ENCODE measurements around the gene BRCC3. TPM values are rescaled to one million over a fixed set of nuclear protein-coding genes. Genes with fewer than 3 reads are reported as not detected.

The BRCC3 gene
- total RNA-seq, 2 experiments from 2014 or later: 11.9 to 25.8 TPM

- intact Hi-C loops (cut with micrococcal nuclease; ENCODE audit: unreplicated experiment): no loop called here
- no peaks in the 10 kb centered on the region for H3K9me2 ChIP-seq (ENCODE audit: insufficient read depth, low read length)
- H3K4me3 ChIP-seq (ENCODE audit: low read depth, low read length, poor library complexity, severe bottlenecking): no peak overlapping the region
- no peak overlapping the region for H3K27ac ChIP-seq (ENCODE audit: low read depth, low read length, poor library complexity, severe bottlenecking)
- BruUV-seq (replicated peaks): no TSS peak
- no peak for TF ChIP-seq EZH2phosphoT487 (IDR thresholded peaks at IDR 0.05; ENCODE audit: borderline replicate concordance, low read depth, low read length)
- TF ChIP-seq, protein P1, sequence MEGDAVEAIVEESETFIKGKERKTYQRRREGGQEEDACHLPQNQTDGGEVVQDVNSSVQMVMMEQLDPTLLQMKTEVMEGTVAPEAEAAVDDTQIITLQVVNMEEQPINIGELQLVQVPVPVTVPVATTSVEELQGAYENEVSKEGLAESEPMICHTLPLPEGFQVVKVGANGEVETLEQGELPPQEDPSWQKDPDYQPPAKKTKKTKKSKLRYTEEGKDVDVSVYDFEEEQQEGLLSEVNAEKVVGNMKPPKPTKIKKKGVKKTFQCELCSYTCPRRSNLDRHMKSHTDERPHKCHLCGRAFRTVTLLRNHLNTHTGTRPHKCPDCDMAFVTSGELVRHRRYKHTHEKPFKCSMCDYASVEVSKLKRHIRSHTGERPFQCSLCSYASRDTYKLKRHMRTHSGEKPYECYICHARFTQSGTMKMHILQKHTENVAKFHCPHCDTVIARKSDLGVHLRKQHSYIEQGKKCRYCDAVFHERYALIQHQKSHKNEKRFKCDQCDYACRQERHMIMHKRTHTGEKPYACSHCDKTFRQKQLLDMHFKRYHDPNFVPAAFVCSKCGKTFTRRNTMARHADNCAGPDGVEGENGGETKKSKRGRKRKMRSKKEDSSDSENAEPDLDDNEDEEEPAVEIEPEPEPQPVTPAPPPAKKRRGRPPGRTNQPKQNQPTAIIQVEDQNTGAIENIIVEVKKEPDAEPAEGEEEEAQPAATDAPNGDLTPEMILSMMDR (conservative IDR thresholded peaks at IDR 0.05; ENCODE audit: low read length): no peak
- CTCF ChIA-PET (ENCODE audit: unreplicated experiment): interaction anchor here (1.0 kb wide), 1 partner anchor 17 kb away, joined by 3 read pairs; no protein-coding TSS in a partner anchor
- peaks cover 19% of the 10 kb centered on the region for H3K36me3 ChIP-seq (ENCODE audit: insufficient read depth, low read length)
- no peaks in the 10 kb centered on the region for H3K4me1 ChIP-seq (ENCODE audit: insufficient read depth, low read length, poor library complexity, severe bottlenecking)
- no peak overlapping the region for H3K4me2 ChIP-seq (ENCODE audit: low read length)
- no peak for DNase-seq (ENCODE audit: low spot score)
- no peaks in the 10 kb centered on the region for H3K79me2 ChIP-seq (ENCODE audit: insufficient read depth, low read depth, low read length)
- POLR2A ChIA-PET: no interaction called here
- no peak overlapping the region for H2AFZ ChIP-seq (ENCODE audit: low read length)
- H3K9me3 ChIP-seq (ENCODE audit: low read length): no peaks in the 10 kb centered on the region
- no peaks in the 10 kb centered on the region for H4K20me1 ChIP-seq (ENCODE audit: insufficient read depth, low read length)
Measured at GRCh38 chrX:155052738-155053498, 18.4 kb upstream of the BRCC3 start.

GRCh38 chrX:155053656-155054055, 17.7 kb upstream of the BRCC3 start:
- Histone ChIP-seq H4K20me1 (ENCODE audit: insufficient read depth, low read length) (no peaks in the 10 kb centered on the region), H3K4me2 (ENCODE audit: low read length) (no peak overlapping the region), H3K9me2 (ENCODE audit: insufficient read depth, low read length) (no peaks in the 10 kb centered on the region), H3K27ac (ENCODE audit: low read depth, low read length, poor library complexity, severe bottlenecking) (no peak overlapping the region), H3K36me3 (ENCODE audit: insufficient read depth, low read length) (peaks cover 19% of the 10 kb centered on the region), H3K4me3 (ENCODE audit: low read depth, low read length, poor library complexity, severe bottlenecking) (no peak overlapping the region), H3K4me1 (ENCODE audit: insufficient read depth, low read length, poor library complexity, severe bottlenecking) (no peaks in the 10 kb centered on the region), H2AFZ (ENCODE audit: low read length) (no peak overlapping the region), H3K79me2 (ENCODE audit: insufficient read depth, low read depth, low read length) (no peaks in the 10 kb centered on the region), H3K9me3 (ENCODE audit: low read length) (no peaks in the 10 kb centered on the region)
- no TSS peak for BruUV-seq (replicated peaks)
- no peak for DNase-seq (ENCODE audit: low spot score)
- TF ChIP-seq, protein P1 (conservative IDR thresholded peaks at IDR 0.05; ENCODE audit: low read length): no peak
- TF ChIP-seq EZH2phosphoT487 (IDR thresholded peaks at IDR 0.05; ENCODE audit: borderline replicate concordance, low read depth, low read length): no peak
- ChIA-PET POLR2A (no interaction called here), CTCF (ENCODE audit: unreplicated experiment) (interaction anchor here (1.0 to 1.4 kb wide), 2 partner anchors 11 to 17 kb away, joined by 3 read pairs; no protein-coding TSS in a partner anchor)
- intact Hi-C loops (cut with micrococcal nuclease; ENCODE audit: unreplicated experiment): no loop called here

GRCh38 chrX:155054255-155054654, 17.1 kb upstream of the BRCC3 start:
- no peak overlapping the region for H3K4me3 ChIP-seq (ENCODE audit: low read depth, low read length, poor library complexity, severe bottlenecking)
- no TSS peak for BruUV-seq (replicated peaks)
- no peak for TF ChIP-seq EZH2phosphoT487 (IDR thresholded peaks at IDR 0.05; ENCODE audit: borderline replicate concordance, low read depth, low read length)
- TF ChIP-seq, protein P1 (conservative IDR thresholded peaks at IDR 0.05; ENCODE audit: low read length): no peak
- ChIA-PET CTCF (ENCODE audit: unreplicated experiment) (interaction anchor here (1.4 kb wide), 1 partner anchor 10 kb away, joined by 3 read pairs; no protein-coding TSS in a partner anchor), POLR2A (no interaction called here)
- H3K27ac ChIP-seq (ENCODE audit: low read depth, low read length, poor library complexity, severe bottlenecking): no peak overlapping the region
- H3K9me3 ChIP-seq (ENCODE audit: low read length): no peaks in the 10 kb centered on the region
- H2AFZ ChIP-seq (ENCODE audit: low read length): no peak overlapping the region
- H3K4me2 ChIP-seq (ENCODE audit: low read length): no peak overlapping the region
- H3K9me2 ChIP-seq (ENCODE audit: insufficient read depth, low read length): no peaks in the 10 kb centered on the region
- intact Hi-C loops (cut with micrococcal nuclease; ENCODE audit: unreplicated experiment): no loop called here
- H3K4me1 ChIP-seq (ENCODE audit: insufficient read depth, low read length, poor library complexity, severe bottlenecking): no peaks in the 10 kb centered on the region
- no peak for DNase-seq (ENCODE audit: low spot score)
- H3K79me2 ChIP-seq (ENCODE audit: insufficient read depth, low read depth, low read length): no peaks in the 10 kb centered on the region
- H3K36me3 ChIP-seq (ENCODE audit: insufficient read depth, low read length): peaks cover 17% of the 10 kb centered on the region
- H4K20me1 ChIP-seq (ENCODE audit: insufficient read depth, low read length): no peaks in the 10 kb centered on the region
